GM18498 (cell line): Measurements from ENCODE around the gene GJB2.

Source experiments
- ATAC-seq: cut with Tn5 transposase; IDR thresholded peaks from one replicate; pipeline ENCODE4 v1.9.1; 2021; ENCODE audit warnings: mild to moderate bottlenecking, moderate library complexity; ENCODE audit not compliant: unreplicated experiment

GJB2 gene

DNA sequence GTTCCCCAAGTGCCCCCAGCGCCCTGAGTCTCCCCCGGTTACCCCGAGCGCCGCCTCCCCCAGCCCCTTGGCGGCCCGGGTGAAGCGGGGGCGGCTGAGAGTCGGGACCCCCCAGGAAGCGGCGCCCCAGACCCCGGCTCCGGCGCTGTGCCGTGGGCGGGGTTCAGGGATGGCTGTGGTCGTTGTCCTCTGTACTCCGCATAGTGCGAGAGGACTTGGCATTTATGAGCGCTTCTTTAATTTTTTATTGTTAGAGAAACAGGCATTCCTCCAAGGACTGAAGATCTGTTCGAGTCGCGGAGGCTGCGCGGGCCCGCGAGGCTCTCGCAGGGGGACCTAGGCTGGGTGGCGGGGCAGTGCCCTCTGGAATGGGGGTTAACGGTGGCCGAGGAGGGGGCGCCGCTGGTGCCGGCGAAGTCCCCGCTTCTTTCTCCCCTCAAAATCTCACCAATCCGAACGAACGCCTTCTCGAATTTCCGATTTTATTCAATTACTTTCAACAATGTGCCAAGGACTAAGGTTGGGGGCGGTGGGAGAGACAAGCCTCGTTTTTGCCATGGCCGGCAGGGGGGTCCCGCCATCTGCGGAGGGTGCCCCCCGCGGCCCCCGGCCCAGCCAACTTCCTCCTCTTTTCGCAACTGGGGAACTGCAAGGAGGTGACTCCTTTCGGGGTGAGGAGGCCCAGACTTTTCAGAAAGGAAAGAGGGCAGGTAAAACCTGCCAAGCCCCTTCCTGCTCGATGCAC lies 596 bp upstream of the GJB2 start:
- no peak for ATAC-seq

DNA sequence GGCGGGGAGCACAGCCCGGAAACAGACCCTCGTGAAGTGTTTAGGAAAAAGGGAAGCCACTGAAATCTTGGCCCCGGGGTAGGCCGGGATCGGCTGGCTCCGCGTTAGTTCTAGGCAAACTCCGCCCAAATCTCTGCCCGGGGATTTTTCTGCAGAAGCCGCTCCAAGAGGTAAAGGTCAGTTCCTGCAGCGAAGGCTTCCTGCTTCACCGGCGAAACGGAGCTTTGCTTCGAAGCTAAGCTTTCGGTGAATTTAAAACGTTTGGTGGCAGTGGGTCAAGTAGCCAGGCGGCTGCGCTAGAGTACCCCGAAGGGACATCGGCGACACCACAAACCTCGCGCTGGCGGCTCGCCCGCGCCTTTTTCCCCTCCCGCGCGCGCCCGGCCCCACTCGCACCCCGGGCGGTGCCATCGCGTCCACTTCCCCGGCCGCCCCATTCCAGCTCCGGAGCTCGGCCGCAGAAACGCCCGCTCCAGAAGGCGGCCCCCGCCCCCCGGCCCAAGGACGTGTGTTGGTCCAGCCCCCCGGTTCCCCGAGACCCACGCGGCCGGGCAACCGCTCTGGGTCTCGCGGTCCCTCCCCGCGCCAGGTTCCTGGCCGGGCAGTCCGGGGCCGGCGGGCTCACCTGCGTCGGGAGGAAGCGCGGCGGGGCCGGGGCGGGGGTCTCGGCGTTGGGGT lies 441 bp downstream of the GJB2 start:
- ATAC-seq: no peak

DNA sequence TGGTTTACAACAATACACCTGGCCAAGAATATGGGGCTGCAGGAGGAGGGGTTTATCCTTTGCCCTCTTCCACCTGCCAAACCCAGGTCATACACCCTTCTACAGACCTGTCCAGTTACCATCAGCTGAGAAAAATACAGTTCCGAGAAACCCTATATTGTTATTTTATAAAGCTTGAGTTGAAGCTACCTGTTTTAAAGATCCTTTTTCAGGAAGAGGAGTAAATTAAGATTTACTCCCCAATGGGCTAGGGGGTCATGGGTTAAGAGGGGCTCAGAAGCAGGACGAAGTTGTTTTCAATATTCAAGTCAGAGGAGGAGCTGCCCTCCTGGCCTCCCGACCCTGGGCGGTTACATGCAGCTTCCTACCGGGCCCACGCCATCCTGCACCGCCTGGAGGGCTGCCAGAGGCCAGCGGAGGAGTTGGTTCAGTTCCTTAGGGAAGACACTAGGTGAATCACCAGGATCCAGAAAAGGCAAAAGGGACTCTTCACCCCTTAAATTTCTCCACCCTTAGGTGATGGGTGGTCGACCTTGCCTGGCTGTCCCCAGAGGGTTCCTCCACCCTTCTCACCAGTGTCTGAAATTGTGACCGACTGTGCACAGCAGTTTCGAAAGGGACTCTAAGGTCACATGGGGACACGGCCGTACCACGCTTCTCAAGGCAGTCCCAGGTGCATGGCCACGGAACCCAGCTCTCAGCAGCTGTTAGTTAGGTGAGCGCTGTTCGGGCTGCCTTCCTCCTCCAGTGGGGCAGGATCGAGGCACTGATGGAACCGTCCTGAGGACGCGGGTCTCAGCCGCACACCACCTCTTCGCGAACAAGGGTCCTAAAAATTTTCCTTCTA lies 1.2 kb downstream of the GJB2 start:
- no peak for ATAC-seq

DNA sequence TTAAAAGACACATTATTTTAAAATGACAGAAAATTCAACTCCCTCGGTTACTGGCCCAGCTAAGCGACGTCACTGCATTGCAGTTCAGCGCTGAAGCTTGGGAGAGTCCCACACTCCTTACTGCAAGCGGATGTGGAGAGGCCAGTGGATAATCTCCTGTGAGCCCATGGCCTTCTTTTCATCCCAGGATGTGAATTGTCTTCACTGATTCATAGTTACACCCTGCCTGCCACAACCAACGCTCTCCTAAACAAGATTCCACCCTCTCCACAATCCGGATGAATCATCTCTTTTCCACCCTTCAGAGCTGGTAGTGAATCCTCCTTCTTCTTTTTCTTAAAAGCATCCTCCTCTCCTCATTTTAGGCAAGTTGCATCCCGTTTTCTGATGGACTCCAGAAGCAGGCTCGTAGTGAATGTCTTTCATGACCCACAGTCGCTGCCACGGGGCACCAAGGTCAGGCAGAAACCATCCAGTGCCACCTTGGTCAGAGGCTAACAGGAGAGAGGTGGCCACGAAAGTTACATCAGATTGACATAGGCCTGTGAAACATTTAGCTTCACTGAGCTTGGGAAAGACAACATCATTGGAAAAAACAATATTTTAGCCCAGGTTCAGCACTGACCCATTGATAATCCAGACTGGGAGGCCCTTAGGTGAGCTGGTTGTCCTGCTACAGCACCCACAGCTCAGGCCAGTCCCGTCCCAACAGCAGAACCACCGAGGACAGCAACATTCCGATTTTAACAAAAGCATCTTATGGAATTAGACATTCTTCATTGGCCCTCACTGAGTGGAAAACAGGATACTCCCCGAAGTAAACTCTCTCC lies 2.0 kb downstream of the GJB2 start:
- ATAC-seq: no peak

DNA sequence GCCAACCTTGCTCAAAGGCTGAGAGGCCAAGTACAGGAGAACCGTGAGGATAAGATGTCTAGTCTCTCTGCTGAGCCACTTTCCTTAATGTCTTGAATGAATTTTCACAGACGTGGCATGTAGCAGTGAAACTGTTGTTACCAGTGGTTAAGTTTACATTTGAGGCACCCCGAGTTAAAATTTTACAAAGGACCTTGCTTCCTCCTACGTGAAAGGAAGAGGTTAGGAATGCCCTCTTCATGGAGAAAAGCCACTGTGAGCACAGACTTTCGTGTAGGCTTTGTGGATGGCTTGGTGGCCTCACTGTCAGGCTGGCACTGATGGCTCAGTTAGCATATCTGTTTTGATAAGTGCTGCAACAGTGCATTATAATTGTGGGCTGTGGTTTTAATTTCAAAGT lies 2.7 kb downstream of the GJB2 start:
- ATAC-seq: no peak

DNA sequence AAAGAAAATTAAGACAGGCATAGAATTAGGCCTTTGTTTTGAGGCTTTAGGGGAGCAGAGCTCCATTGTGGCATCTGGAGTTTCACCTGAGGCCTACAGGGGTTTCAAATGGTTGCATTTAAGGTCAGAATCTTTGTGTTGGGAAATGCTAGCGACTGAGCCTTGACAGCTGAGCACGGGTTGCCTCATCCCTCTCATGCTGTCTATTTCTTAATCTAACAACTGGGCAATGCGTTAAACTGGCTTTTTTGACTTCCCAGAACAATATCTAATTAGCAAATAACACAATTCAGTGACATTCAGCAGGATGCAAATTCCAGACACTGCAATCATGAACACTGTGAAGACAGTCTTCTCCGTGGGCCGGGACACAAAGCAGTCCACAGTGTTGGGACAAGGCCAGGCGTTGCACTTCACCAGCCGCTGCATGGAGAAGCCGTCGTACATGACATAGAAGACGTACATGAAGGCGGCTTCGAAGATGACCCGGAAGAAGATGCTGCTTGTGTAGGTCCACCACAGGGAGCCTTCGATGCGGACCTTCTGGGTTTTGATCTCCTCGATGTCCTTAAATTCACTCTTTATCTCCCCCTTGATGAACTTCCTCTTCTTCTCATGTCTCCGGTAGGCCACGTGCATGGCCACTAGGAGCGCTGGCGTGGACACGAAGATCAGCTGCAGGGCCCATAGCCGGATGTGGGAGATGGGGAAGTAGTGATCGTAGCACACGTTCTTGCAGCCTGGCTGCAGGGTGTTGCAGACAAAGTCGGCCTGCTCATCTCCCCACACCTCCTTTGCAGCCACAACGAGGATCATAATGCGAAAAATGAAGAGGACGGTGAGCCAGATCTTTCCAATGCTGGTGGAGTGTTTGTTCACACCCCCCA lies 3.8 kb downstream of the GJB2 start:
- ATAC-seq: no peak

DNA sequence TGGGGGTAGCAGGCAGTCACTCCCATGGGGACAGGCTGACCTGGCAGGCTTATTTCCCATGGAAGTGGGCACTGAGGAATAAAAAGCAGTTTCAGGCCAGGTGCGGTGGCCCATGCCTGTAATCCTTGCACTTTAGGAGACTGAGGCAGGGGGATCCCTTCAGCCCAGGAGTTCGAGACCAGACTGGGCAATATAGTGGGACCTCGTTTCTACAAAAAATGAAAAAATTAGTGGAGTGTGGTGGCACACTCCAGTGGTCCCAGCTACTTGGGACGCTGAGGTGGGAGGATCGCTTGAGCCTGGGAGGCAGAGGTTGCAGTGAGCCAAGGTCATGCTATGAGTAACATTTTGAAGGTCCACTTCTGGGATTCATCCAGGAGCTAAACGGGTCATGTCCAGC lies 6.0 kb downstream of the GJB2 start:
- no peak for ATAC-seq

DNA sequence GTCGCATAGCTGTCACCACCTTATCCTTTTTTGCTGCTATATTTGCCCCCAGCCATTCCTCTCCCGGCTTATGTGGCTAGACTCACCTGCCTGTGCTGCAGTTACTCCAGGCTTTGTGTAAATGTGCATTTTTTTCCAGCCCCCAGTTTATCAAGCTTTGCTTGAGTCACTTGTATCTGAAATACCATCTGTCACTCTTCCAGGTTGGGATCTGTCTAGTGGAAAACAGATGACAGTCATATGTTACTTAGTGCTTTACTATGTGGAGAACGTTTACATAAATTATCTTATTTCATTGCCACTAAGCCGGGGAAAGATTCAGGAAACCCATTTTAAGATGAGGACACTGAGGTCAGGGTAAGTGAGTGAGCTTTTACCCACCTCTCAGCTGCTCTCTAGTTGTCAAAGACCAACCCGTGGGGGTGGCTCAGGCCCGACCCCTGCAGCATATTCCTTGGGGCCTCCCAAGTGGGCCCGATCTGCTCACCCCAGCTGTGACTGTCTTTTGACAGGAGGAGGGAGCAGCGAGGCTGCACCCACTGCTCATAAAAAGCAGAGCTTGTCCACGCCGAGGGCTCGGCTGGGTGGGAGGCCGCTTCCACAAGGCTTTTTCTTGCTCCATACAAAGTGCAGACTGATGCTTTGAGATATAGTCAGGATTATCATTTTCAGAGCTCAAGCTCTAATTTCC lies 7.2 kb downstream of the GJB2 start:
- no peak for ATAC-seq

DNA sequence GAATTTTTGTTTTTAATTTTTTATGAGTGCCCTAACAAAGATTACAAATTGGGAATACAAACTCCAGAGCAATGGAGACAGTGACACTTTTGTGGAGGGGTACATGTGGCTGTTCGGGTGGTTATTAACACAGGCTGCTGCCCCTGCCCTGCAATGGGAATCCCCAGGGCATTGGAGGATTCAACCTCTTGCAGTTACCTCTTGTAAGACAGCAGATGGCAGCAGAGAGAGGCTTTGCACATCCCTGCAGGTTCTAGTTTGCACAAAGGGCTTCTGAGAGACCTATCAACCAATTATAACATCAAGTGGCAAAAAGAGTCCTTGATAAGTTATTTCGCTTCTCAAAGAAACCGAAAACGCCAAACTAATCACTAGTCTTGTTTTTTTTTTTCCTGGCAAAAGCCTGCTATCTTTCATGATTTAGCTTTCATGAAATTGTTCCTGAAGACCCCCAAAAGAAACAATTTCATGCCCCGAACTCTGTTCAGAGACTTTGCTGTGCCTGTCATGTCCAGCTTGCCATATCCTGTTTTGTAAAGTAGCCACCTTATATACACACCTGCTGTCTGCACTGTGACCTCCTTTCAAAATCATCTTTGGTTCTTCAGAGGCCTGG lies 10.4 kb downstream of the GJB2 start:
- peak; percentile 75 for ATAC-seq

DNA sequence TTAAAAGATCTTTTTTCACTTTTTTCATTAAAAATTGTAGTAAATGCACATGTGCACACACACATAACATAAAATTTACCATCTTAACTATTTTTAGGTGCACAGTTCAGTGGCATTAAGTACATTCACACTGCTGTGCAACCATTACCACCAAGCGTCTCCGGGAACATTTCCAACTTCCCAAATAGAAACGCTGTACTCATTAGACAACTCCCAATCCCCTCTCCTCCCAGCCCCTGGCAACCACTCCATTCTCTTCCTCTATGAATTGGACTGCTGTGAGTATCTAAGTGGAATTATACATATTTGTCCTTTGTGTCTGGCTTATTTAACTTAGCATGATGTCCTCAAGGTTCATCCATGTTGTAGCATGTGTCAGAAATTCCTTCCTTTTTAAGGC lies 11.6 kb downstream of the GJB2 start:
- ATAC-seq: no peak

DNA sequence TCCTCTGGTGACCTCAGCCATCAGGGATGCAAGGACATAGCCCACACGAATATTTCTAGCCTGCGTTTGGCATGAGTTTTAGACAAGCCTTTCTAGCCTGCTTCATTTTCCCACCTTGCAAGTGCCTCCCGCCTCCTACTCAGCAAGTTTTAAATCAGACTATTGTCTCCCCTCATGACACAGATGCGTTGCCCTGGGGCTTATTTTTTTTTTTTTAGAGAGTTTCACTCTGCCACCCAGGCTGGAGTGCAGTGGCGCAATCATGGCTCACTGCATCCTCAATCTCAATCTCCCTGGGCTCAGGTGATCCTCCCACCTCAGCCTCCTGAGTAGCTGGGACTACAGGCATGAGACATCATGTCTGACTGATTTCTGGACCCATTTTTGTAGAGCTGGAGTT lies 14.6 kb downstream of the GJB2 start:
- ATAC-seq: no peak

DNA sequence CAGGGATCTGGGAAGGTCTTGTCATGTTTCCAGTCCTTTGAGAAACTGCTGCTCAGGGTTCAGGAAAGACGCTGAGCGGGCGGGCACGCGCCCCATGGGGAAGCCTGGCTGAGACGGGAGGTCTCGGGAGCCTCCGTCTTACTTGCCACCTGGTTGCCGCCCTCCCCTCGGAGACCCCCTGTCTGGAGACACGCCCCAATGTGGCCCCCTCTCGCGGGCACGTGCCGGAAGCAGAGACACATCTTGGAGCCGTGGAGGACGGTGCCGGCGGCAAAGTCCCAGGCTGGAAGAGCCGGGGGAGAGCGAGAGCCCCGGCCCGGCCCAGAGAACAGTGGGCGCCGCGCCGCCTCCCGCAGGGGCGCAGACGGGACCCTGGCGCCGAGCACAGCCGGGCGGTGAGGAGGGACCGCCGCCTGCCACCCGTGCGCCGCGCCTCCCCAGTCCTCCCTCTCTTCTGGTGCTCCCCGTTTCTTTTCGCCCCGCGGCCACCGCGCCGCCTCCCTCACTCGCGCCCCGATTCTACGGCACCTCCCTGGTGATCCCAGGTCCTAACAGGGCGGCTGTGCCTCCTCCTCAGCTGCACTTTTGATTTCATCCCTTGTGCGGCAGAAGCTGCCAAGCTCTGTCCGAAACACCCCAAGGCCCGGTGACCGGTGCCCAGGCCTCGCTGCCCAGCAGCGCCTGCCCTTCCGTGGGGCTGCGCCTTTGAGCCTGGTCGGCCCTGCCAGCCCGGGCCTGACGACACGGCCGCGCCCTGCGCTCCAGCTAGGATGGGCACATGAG lies 15.5 kb downstream of the GJB2 start:
- no peak for ATAC-seq

DNA sequence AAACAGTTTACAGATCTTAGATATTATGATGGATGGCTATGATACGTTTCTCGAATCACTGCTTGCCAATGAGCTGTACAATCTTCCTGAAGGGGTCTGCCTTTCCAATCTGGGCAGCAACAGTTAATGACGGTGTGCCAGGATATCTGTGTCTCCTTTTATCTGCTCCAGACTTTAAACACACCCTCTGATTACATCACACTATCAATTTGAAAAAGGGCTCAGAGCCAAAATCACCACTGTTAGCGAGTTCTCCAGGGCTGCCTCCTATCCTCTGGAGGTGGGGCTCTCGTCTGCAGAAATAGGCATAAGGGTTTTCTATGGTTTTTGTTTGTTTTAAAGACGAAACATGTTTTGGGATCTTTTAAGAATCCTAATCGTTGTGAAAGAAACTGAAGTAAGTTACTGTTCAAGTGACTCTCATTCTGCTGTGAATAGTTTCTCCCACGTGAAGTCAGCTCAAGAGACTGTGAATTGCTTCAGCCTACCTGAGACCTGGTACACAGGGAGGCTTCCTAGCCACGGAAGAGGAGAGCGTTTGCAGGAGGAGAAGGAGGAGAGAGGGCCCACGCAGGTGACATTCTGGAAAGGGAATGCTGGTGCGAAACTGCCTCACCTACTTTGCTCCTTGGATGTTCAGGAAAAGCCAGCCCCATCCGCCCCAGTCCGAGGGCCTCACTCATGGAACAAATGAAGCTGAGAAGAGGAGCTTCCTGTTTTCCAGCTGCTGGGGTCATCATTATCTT lies 16.7 kb downstream of the GJB2 start:
- no peak for ATAC-seq

DNA sequence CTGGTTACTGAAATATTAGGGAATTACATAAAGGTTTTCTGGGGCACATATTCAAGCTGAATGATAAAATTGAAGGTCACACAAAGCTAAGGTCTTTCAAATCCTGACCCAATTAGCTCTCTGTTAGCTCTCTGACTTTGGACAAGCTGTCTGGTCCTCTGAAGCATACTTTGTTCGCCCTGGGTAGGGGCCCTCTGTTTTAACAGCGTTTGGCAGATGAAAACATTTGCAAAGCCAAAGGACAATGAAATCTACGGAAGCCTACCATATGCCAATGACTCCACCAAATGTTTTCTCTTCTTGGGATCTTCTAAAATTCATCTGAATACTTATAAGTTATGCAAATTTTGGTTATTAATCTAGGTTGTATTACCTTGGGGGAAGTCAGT lies 17.3 kb downstream of the GJB2 start:
- ATAC-seq: no peak

DNA sequence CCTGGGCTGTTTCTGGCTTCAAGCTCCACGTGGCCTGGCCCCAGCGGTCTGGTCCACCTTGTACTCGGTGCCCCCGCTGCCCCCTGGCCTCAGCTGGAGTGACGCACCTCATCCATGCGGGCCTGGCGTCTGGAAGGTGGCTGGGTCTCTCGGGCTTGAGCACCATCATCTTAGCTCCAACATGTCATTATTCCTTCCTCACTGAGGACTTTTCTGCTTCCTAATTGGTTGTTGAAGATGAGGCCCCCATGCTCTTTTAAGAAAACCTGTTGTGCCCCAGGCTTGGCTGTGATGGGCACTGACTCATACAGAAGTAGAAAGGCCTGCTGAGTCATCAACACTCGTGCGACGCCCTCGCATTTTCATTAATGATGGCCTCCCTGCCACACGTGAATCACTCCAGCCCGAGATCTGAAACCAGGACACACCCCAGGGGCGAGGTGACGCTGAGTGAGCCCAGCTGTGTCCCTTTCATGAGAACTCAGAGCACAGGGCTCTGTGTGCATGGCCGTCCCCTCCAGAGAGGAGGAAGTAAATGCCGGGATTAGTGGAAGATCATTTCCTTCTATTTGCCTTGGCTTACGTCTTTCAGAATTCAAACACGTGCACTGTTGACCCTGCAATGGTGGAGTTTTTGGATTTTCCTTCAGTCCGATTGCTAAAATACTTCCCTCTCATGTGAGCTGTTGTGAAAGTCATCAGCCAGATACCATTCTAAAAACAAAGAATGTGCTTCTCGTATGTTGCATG lies 17.9 kb downstream of the GJB2 start:
- peak; percentile 83 for ATAC-seq

DNA sequence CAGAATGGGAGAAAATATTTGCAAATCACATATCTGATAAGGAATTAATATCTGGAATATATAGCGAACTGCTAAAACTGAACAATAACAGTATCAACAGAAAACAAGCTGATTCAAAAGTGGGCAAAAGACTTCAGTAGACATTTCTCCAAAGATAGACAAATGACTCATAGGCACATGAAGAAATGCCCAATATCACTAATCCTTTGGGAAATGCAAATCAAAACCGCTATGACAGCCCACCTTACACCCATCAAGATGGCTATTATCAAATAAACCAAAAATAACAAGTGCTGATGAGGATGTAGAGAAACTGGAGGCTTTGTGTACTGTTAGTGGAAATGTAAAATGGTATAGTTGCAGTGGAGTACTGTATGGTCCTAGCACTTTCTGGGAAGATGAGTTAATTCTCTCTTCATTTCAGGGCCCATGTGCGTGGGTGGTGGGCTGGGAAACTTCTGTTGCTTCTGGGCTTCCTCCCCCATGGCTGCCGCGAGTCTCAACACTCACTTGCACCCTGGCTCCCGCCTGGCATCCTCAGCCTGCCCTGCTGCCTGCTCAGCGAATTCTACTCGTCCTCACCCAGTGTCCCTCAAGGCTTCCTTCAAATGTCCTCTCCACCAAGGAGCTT lies 19.5 kb downstream of the GJB2 start:
- no peak for ATAC-seq
